ENCODE measurements around the gene PRODH2.

The PRODH2 gene

GRCh38 chr19:35757749-35758608 lies 54.7 kb downstream of the PRODH2 start, which contains the start of gene PROSER3:
Gene PROSER3, plus strand, starts transcription at chr19:35758176. Its CDS starts 40 bp downstream, at chr19:35758216.
- DNase-seq (ENCODE audit: low read depth): peak; percentile 97

- no peak for DNase-seq (ENCODE audit: low read depth)
Observed at GRCh38 chr19:35757231-35757748, 55.4 kb downstream of the PRODH2 start.

DNA sequence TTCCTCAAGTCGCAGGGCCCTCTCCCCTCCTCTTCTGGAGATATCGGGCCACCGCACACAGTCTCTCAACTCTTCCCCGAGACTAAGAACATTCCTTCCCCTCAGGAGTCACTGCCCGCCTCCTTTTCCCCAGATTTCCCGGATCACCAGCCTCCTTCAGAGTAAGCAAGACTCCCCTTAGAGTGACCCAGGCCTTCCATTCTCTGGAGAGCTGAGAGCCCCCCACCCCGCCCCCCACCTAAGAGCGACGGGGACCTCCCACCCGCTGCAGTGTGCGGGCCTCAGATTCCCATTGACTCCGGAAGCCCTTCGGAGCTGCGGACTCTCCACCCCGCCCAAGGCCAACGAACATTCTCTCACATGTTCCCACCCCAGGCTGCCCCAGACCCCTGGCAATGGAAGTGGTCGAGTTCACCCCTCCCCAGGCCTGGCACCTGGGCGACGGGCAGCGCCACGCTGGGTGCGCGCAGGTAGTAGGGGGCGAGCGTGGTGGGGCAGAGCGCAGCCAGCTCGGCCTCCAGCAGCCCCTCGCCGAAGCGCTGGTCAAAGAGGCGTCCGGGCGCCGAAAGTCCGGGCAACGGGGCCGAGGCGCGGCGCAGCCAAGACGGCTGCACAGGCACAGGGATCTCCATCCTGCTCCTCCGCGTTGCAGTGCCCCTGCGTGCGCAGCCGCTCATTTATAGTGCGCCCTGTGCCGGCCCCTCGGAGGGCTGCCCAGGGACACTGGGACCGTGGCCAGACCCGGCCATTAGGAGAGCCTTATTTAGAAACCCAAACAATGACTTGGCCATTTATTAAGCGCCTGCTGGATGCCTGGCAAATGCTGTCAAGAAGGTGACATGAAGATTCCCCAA lies 56.0 kb downstream of the PRODH2 start, which contains the start of gene HSPB6:
HSPB6 (minus strand) TSS at position 653 of the 854 bp plus-strand sequence; CDS start at position 632, 21 bp downstream.
- DNase-seq (ENCODE audit: low read depth): no peak

- peak; percentile 40 for DNase-seq (ENCODE audit: low read depth)
Observed at GRCh38 chr19:35755550-35756376, 56.9 kb downstream of the PRODH2 start.

GRCh38 chr19:35755131-35755549 lies 57.5 kb downstream of the PRODH2 start:
- DNase-seq (ENCODE audit: low read depth): no peak

GRCh38 chr19:35754370-35755130 lies 58.1 kb downstream of the PRODH2 start:
- DNase-seq (ENCODE audit: low read depth): no peak

- DNase-seq (ENCODE audit: low read depth): no peak
Observed at GRCh38 chr19:35753634-35754369, 58.8 kb downstream of the PRODH2 start.

GRCh38 chr19:35752746-35753350 lies 59.8 kb downstream of the PRODH2 start:
- no peak for DNase-seq (ENCODE audit: low read depth)

GRCh38 chr19:35751839-35752745 lies 60.6 kb downstream of the PRODH2 start:
- no peak for DNase-seq (ENCODE audit: low read depth)

GRCh38 chr19:35750167-35750566 lies 62.5 kb downstream of the PRODH2 start:
- DNase-seq (ENCODE audit: low read depth): no peak

Data from T follicular helper cell (primary cell).